WTC11 (cell line): ENCODE measurements around the gene CELSR1.

Experiments
- CTCF ChIP-seq: fragments of 200-600 bp; IDR thresholded peaks from 2 replicates; pipeline ENCODE4 v1.8.0; 2022; ENCODE audit warnings: antibody characterized with exemption
- IRF1 ChIP-seq: sonication (generic); formaldehyde crosslinking; IDR thresholded peaks from 2 replicates; pipeline ENCODE4 v1.8.0; 2023; ENCODE audit warnings: missing genetic modification reagents
- IRF2 ChIP-seq: sonication (generic); formaldehyde crosslinking; IDR thresholded peaks from 2 replicates; pipeline ENCODE4 v1.8.0; 2022; ENCODE audit warnings: low read depth, missing genetic modification reagents, borderline replicate concordance
- JUN ChIP-seq: sonication (generic); formaldehyde crosslinking; IDR thresholded peaks from 2 replicates; pipeline ENCODE4 v1.8.0; 2023; ENCODE audit warnings: mild to moderate bottlenecking, missing genetic modification reagents
- SMAD4 ChIP-seq: sonication (generic); formaldehyde crosslinking; IDR thresholded peaks from 2 replicates; pipeline ENCODE4 v1.8.0; 2022; ENCODE audit warnings: mild to moderate bottlenecking, missing genetic modification reagents
- SP1 ChIP-seq: sonication (generic); formaldehyde crosslinking; conservative IDR thresholded peaks from 2 replicates; pipeline ENCODE4 v1.8.1; 2022; ENCODE audit warnings: missing genetic modification reagents
- TEAD4 ChIP-seq: sonication (generic); formaldehyde crosslinking; IDR thresholded peaks from 2 replicates; pipeline ENCODE4 v1.8.0; 2022; ENCODE audit warnings: mild to moderate bottlenecking, missing genetic modification reagents
- USF1 ChIP-seq: sonication (generic); formaldehyde crosslinking; IDR thresholded peaks from 2 replicates; pipeline ENCODE4 v1.8.0; 2022; ENCODE audit warnings: mild to moderate bottlenecking, missing genetic modification reagents
- TF ChIP-seq, protein P1 (sequence below): sonication (generic); formaldehyde crosslinking; IDR thresholded peaks from 2 replicates; pipeline ENCODE4 v1.8.0; 2022; ENCODE audit warnings: mild to moderate bottlenecking, missing genetic modification reagents
- TF ChIP-seq, protein P2 (sequence below): fragments of 250-450 bp; sonication (Bioruptor Pico); IDR thresholded peaks from 2 replicates; pipeline ENCODE4 v1.9.0; 2021; ENCODE audit warnings: mild to moderate bottlenecking
- TF ChIP-seq, protein P3 (sequence below): sonication (generic); formaldehyde crosslinking; IDR thresholded peaks from 2 replicates; pipeline ENCODE4 v1.8.0; 2022; ENCODE audit warnings: mild to moderate bottlenecking, missing genetic modification reagents
- TF ChIP-seq, protein P4 (sequence below): sonication (generic); formaldehyde crosslinking; conservative IDR thresholded peaks from 2 replicates; pipeline ENCODE4 v1.8.1; 2022; ENCODE audit warnings: mild to moderate bottlenecking, missing genetic modification reagents

DNA sequence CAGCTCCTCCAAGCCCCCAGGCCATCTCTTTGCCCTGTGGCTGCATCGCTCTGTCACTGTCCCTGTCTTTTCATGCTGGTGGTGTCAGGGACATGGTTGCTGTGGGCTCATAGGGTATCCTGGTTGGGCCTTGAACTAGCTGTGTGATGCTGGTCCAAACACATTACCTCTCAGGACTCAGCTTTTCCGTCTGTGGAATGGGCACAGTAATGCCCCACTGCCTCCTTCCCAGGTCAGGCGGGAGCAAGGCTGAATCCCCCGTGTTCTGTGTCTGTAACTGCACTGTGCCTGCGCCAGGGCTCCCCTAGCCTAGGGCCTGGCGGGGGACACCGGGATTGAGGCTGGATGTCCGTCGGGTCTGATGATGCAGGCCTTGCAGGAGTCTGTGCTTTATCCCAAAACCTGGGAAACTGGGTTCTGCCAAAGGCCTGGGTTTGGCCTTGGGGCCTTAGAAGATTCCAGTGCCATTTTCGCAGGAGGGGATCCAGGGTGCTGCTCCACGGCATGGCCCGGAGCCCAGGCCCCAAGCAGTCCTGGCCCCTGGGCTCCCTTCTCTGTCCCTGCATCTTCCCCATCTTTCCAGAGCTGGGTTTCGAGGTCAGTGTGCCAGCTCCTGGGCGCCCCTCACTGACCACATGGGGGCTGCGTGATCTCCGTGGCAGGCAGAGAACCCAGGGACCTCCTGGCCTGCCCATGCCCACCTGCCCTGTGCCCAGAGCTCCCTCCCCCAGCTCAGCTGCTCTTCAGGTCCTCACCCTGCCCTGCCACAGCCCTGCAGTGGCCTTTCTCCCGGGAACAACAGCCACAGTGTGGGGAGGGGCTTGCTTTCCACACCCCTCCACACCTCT is 32.7 kb upstream of the CELSR1 start:
- TF ChIP-seq IRF1 (no peak), CTCF (no peak), JUN (CRISPR knock-in tag) (no peak), SP1 (no peak), SMAD4 (no peak), IRF2 (CRISPR knock-in tag) (no peak), USF1 (CRISPR knock-in tag) (no peak), TEAD4 (CRISPR knock-in tag) (no peak)
- TF ChIP-seq, protein P1, sequence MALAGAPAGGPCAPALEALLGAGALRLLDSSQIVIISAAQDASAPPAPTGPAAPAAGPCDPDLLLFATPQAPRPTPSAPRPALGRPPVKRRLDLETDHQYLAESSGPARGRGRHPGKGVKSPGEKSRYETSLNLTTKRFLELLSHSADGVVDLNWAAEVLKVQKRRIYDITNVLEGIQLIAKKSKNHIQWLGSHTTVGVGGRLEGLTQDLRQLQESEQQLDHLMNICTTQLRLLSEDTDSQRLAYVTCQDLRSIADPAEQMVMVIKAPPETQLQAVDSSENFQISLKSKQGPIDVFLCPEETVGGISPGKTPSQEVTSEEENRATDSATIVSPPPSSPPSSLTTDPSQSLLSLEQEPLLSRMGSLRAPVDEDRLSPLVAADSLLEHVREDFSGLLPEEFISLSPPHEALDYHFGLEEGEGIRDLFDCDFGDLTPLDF (CRISPR knock-in tag): no peak
- TF ChIP-seq, protein P2, sequence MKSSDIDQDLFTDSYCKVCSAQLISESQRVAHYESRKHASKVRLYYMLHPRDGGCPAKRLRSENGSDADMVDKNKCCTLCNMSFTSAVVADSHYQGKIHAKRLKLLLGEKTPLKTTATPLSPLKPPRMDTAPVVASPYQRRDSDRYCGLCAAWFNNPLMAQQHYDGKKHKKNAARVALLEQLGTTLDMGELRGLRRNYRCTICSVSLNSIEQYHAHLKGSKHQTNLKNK: no peak
- TF ChIP-seq, protein P3, sequence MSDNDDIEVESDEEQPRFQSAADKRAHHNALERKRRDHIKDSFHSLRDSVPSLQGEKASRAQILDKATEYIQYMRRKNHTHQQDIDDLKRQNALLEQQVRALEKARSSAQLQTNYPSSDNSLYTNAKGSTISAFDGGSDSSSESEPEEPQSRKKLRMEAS (CRISPR knock-in tag): no peak
- TF ChIP-seq, protein P4, sequence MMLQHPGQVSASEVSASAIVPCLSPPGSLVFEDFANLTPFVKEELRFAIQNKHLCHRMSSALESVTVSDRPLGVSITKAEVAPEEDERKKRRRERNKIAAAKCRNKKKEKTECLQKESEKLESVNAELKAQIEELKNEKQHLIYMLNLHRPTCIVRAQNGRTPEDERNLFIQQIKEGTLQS (CRISPR knock-in tag): no peak
